IMR-90 (cell line): Measurements from ENCODE around the gene ARNT2. TPM values are rescaled to one million over a fixed set of nuclear protein-coding genes. Genes with fewer than 3 reads are reported as not detected.

Experiments
- ATAC-seq: fragments of 200-7000 bp; cut with Tn5 transposase; 2 replicates; pipeline ENCODE4 v1.9.1; 2020; ENCODE audit warnings: low read depth, mild to moderate bottlenecking, moderate library complexity
- BruUV-seq: library from RNA; stranded (reverse); fragments of 400-500 nt; replicated peaks from 2 replicates; lab custom pipeline; 2021; lab: Mats Ljungman, UMichigan
- CTCF ChIA-PET: fragments of 300-600 bp; formaldehyde crosslinking; extraction: SDS; loops from one replicate; lab custom pipeline; 2021; ENCODE audit warnings: antibody characterized with exemption; lab: Yijun Ruan, JAX
- POLR2A ChIA-PET: fragments of 300-600 bp; sonication (Branson Sonifier 250); formaldehyde crosslinking; loops from one replicate; lab custom pipeline; 2022; ENCODE audit warnings: antibody characterized with exemption; ENCODE audit not compliant: unreplicated experiment; lab: Charles Lee
- DNase-seq: peaks from one replicate; pipeline ENCODE4 v3.0.0; 2013
- H2AFZ ChIP-seq: replicated peaks from 2 replicates; pipeline ENCODE3; 2013; ENCODE audit warnings: low read length, mild to moderate bottlenecking; ENCODE audit not compliant: poor library complexity
- H2AK5ac ChIP-seq: 2 replicates; pipeline ENCODE4 v1.6.1; 2013; ENCODE audit warnings: low read depth, low read length, inconsistent platforms
- H2AK9ac ChIP-seq: replicated peaks from 2 replicates; pipeline ENCODE3; 2013; ENCODE audit warnings: mild to moderate bottlenecking, low read depth, low read length, moderate library complexity; ENCODE audit not compliant: poor library complexity
- H2BK120ac ChIP-seq: 2 replicates; pipeline ENCODE4 v1.6.1; 2013; ENCODE audit warnings: low read depth, low read length, inconsistent platforms
- H2BK15ac ChIP-seq: 3 replicates; pipeline ENCODE4 v1.6.1; 2013; ENCODE audit warnings: low read depth, low read length, inconsistent platforms
- H2BK20ac ChIP-seq: 2 replicates; pipeline ENCODE4 v1.6.1; 2013; ENCODE audit warnings: low read depth, mild to moderate bottlenecking, inconsistent platforms, low read length, moderate library complexity
- H2BK5ac ChIP-seq: 2 replicates; pipeline ENCODE4 v1.6.1; 2013; ENCODE audit warnings: mild to moderate bottlenecking, low read depth, low read length, inconsistent platforms; ENCODE audit not compliant: poor library complexity, severe bottlenecking
- H3K14ac ChIP-seq: replicated peaks from 2 replicates; pipeline ENCODE4 v1.6.1; 2013; ENCODE audit warnings: low read depth, low read length, inconsistent platforms
- H3K18ac ChIP-seq: 2 replicates; pipeline ENCODE4 v1.6.1; 2013; ENCODE audit warnings: low read depth, low read length, control low read depth
- H3K23ac ChIP-seq: 2 replicates; pipeline ENCODE4 v1.6.1; 2013; ENCODE audit warnings: low read depth, low read length, inconsistent platforms
- H3K27ac ChIP-seq: 2 replicates; pipeline ENCODE4 v1.5.1; 2013; ENCODE audit warnings: mild to moderate bottlenecking, control low read depth, low read length; ENCODE audit not compliant: insufficient read depth
- H3K27me3 ChIP-seq: 2 replicates; pipeline ENCODE4 v1.6.1; 2013; ENCODE audit warnings: low read length; ENCODE audit not compliant: control insufficient read depth, insufficient read depth
- H3K36me3 ChIP-seq: 2 replicates; pipeline ENCODE4 v1.6.1; 2013; ENCODE audit warnings: low read length, mixed read lengths; ENCODE audit not compliant: control insufficient read depth, insufficient read depth
- H3K4ac ChIP-seq: 2 replicates; pipeline ENCODE4 v1.6.1; 2013; ENCODE audit warnings: low read depth, low read length, inconsistent platforms
- H3K4me1 ChIP-seq: 2 replicates; pipeline ENCODE4 v1.6.1; 2013; ENCODE audit warnings: low read length, mixed read lengths; ENCODE audit not compliant: control insufficient read depth, insufficient read depth
- H3K4me2 ChIP-seq: 2 replicates; pipeline ENCODE4 v1.6.1; 2013; ENCODE audit warnings: low read depth, mild to moderate bottlenecking, control low read depth, low read length, moderate library complexity
- H3K4me3 ChIP-seq: 2 replicates; pipeline ENCODE4 v1.5.1; 2013; ENCODE audit warnings: low read depth, mild to moderate bottlenecking, control low read depth, low read length, moderate library complexity; ENCODE audit not compliant: insufficient read depth
- H3K56ac ChIP-seq: 2 replicates; pipeline ENCODE4 v1.6.1; 2013; ENCODE audit warnings: low read length, inconsistent platforms; ENCODE audit not compliant: insufficient read depth; ENCODE audit errors: extremely low read depth
- H3K79me1 ChIP-seq, 2 experiments: 2 replicates each; pipeline ENCODE4 v1.6.1; 2013; ENCODE audit warnings: low read length in 2 of 2, inconsistent platforms in 1 of 2, low read depth in 1 of 2
- H3K9ac ChIP-seq: 2 replicates; pipeline ENCODE4 v1.6.1; 2013; ENCODE audit warnings: low read depth, low read length, control low read depth
- H3K9me1 ChIP-seq: 2 replicates; pipeline ENCODE4 v1.6.1; 2013; ENCODE audit warnings: low read length, inconsistent platforms; ENCODE audit not compliant: insufficient read depth
- H3K9me3 ChIP-seq: 2 replicates; pipeline ENCODE4 v1.6.1; 2013; ENCODE audit warnings: low read length; ENCODE audit not compliant: control insufficient read depth, insufficient read depth
- H4K20me1 ChIP-seq: 2 replicates; pipeline ENCODE4 v1.6.1; 2013; ENCODE audit warnings: low read length, inconsistent platforms; ENCODE audit not compliant: insufficient read depth
- H4K5ac ChIP-seq: 2 replicates; pipeline ENCODE4 v1.6.1; 2013; ENCODE audit warnings: mild to moderate bottlenecking, low read depth, low read length, control low read depth
- H4K8ac ChIP-seq, 2 experiments: 2 replicates each; pipeline ENCODE4 v1.6.1; 2013; ENCODE audit warnings: low read depth in 2 of 2, low read length in 2 of 2, control low read depth in 1 of 2, inconsistent platforms in 1 of 2
- H4K91ac ChIP-seq: 2 replicates; pipeline ENCODE4 v1.6.1; 2013; ENCODE audit warnings: low read depth, low read length, inconsistent platforms; ENCODE audit not compliant: insufficient read depth
- MAFK ChIP-seq: IDR thresholded peaks from 2 replicates; pipeline ENCODE4 v1.6.1; 2012; ENCODE audit warnings: low read depth, low read length, improper control_type of control experiment
- RCOR1 ChIP-seq: IDR thresholded peaks from 2 replicates; pipeline ENCODE4 v1.6.1; 2012; ENCODE audit warnings: mild to moderate bottlenecking, low read length, improper control_type of control experiment; ENCODE audit not compliant: insufficient replicate concordance
- USF2 ChIP-seq: fragments of 150-350 bp; IDR thresholded peaks from 2 replicates; pipeline ENCODE4 v1.6.1; 2017; ENCODE audit warnings: mild to moderate bottlenecking, antibody characterized with exemption, low read length, low read depth
- WGBS, 2 experiments: methylation state at CpG; one replicate each; pipeline versions ENCODE4 v1.1.5 to v1.1.7; 2013; ENCODE audit warnings: missing lambda C conversion rate in 2 of 2; ENCODE audit not compliant: insufficient read length in 1 of 2; ENCODE audit errors: extremely low coverage in 2 of 2; 5-methylcytosine and 5-hydroxymethylcytosine counted together
- dilution Hi-C: fragments of 300-500 bp; cut with HindIII; formaldehyde crosslinking; loops from one replicate; pipeline ENCODE4 v1.14.3; 2018; ENCODE audit warnings: low sequenced_read_pairs; ENCODE audit not compliant: unreplicated experiment
- in situ Hi-C: fragments of 300-500 bp; cut with MboI; formaldehyde crosslinking; loops from 3 replicates; pipeline ENCODE4 v1.14.3; 2019; ENCODE audit warnings: low sequenced_read_pairs, inconsistent platforms, mixed read lengths
- intact Hi-C: fragments of 100-400 bp; cut with micrococcal nuclease; formaldehyde crosslinking; loops from 2 replicates; pipeline ENCODE4 v1.10.0; 2022
- polyA plus RNA-seq, 3 experiments: library from polyadenylated mRNA; depleted of rRNA; stranded (reverse); fragments of >200 nt; gene quantifications; 2 replicates each; pipeline ENCODE4 v1.2.3, GENCODE V29; 2012; ENCODE audit warnings: low replicate concordance in 1 of 3
- total RNA-seq: library from RNA; depleted of rRNA; stranded (reverse); fragments of >200 nt; gene quantifications from 2 replicates; pipeline ENCODE4 v1.2.3, GENCODE V29; 2012

The ARNT2 gene
- total and polyA plus RNA-seq, 2 of the 4 experiments (the other 2 are of a cell fraction), result 18.2 to 19.0 TPM

GRCh38 chr15:80587007-80587406 is 182.8 kb downstream of the ARNT2 start:
- no peak for TF ChIP-seq RCOR1
- TF ChIP-seq MAFK, result peak; percentile 30; the same call in 1 of the 2 replicates
- TF ChIP-seq USF2, result no peak
- H4K91ac ChIP-seq, result peak overlapping the region; percentile 97
- H2BK20ac ChIP-seq, result peak overlapping the region; percentile 97
- dilution Hi-C loops, result no loop called here
- peak overlapping the region; percentile 93 to 97 for H4K8ac ChIP-seq
- intact Hi-C loops, result no loop called here
- no peaks in the 10 kb centered on the region for H3K27me3 ChIP-seq
- H4K20me1 ChIP-seq, result no peaks in the 10 kb centered on the region
- H3K4me3 ChIP-seq, result no peak overlapping the region
- peak overlapping the region; percentile 99 for H2BK120ac ChIP-seq
- no peaks in the 10 kb centered on the region for H3K9me3 ChIP-seq
- H3K36me3 ChIP-seq, result peaks cover 33% of the 10 kb centered on the region
- no TSS peak for BruUV-seq
- peak overlapping the region; percentile 83 for H4K5ac ChIP-seq
- peak overlapping the region; percentile 22; the same call in 1 of the 2 replicates for H3K56ac ChIP-seq
- peak overlapping the region; percentile 32 for H2AK9ac ChIP-seq
- peak overlapping the region; percentile 95 for H3K23ac ChIP-seq
- peak overlapping the region; percentile 95 for H2BK5ac ChIP-seq
- no peak overlapping the region for H2AFZ ChIP-seq
- DNase-seq (no peak), ATAC-seq (no peak)
- ChIA-PET POLR2A (no interaction called here), CTCF (interaction anchor here (2.8 kb wide), 1 partner anchor 189 kb away, joined by 12 read pairs; no protein-coding TSS in a partner anchor)
- H2AK5ac ChIP-seq, result peak overlapping the region; percentile 100
- H3K4me2 ChIP-seq, result no peak overlapping the region
- no CpG with 5 or more reads among the region's 2 CpGs for WGBS, 2 experiments
- H3K9ac ChIP-seq, result no peak overlapping the region
- H3K4ac ChIP-seq, result peak overlapping the region; percentile 94
- peaks cover 17% of the 10 kb centered on the region for H3K4me1 ChIP-seq
- H3K18ac ChIP-seq, result peak overlapping the region; percentile 85
- H3K14ac ChIP-seq, result peak overlapping the region; percentile 89
- peak overlapping the region; percentile 99 for H2BK15ac ChIP-seq
- peaks cover 0 to 27% of the 10 kb centered on the region in 2 experiments; a peak in 3 of 4 replicates for H3K79me1 ChIP-seq
- in situ Hi-C loops, result no loop called here
- H3K27ac ChIP-seq, result peak overlapping the region; percentile 90
- peaks cover 33% of the 10 kb centered on the region for H3K9me1 ChIP-seq
